Measurements from ENCODE around the gene NAGS. TPM values are rescaled to one million over a fixed set of nuclear protein-coding genes. Genes with fewer than 3 reads are reported as not detected.
A peak's percentile ranks its signal among the peaks of the same experiment; 100 is the strongest.

The NAGS gene
- total and polyA plus RNA-seq, 10 of the 15 experiments (the other 5 are each of a cell fraction or from before 2014, with no cell fraction given) = 0.11 to 1.6 (median 0.64) TPM; not detected in 1

DNA sequence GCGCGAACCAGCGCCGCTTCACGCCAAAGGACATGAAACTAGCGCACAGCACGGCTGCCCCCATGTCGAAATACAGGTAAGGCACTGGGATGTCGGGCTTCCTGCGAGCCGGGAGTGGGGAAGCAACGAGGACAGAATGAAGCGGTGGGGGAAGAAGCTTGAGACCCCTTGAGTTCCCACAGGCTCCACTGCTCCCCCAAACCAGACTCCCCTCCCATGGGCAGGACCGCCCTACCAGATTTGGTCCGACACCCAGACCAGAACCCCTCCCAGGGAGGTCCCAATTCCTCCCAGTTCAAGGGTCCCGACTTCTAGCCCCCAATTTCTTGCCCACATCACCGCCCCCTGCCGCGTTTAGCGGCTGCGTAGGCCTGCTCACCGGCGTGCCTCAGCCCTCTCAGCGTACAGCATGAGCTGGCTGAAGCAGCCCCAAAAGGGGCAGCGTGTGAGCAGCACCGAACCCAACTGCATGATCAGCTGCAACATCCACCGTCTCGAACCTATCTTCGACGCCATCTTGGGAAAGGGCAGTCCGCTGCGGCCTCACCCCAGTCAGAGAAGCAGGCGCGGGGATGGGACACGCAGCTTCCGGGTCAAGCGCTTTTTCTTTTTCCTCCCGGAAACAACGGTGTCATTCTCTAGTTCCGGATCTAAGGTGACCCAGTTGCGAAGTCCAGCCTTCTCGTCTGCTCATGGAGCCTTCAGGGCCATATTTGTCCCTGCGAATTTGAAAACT lies 10.2 kb downstream of the NAGS start, which contains the start of gene TMEM101 (continued):
- peak in 1 of 2 experiments; percentile 68; a peak in 1 of 4 replicates for TF ChIP-seq ETV6 (conservative IDR thresholded peaks at IDR 0.05 in 1 of 2, IDR thresholded peaks at IDR 0.05 in 1 of 2; ENCODE audit: borderline replicate concordance in 1 of 2, low read depth in 1 of 2)
- no peak for TF ChIP-seq MYB (IDR thresholded peaks at IDR 0.05; ENCODE audit: borderline replicate concordance, low read depth, low read length)
- peak; percentile 88 for TF ChIP-seq MXI1 (IDR thresholded peaks at IDR 0.05; ENCODE audit: low read depth, low read length)
- peak; percentile 60; the same call in 1 of the 2 replicates for TF ChIP-seq ATF7 (IDR thresholded peaks at IDR 0.05; ENCODE audit: low read depth)
- peak; percentile 100 for TF ChIP-seq YY1 (IDR thresholded peaks at IDR 0.05; ENCODE audit: low read depth, low read length)
- 0 out of 4 replicates have a peak, but pooled peaks of 1 of the 2 experiments have one; percentile 31 for TF ChIP-seq EP300 (IDR thresholded peaks at IDR 0.05; ENCODE audit: borderline replicate concordance in 1 of 2, control insufficient read depth in 1 of 2, low read depth in 2 of 2, low read length in 2 of 2)
- peak; percentile 99 for TF ChIP-seq CREM (IDR thresholded peaks at IDR 0.05; ENCODE audit: low read depth)
- no peak; the same call in 1 of the 2 replicates for TF ChIP-seq RAD51 (IDR thresholded peaks at IDR 0.05)
- TF ChIP-seq, protein P1, sequence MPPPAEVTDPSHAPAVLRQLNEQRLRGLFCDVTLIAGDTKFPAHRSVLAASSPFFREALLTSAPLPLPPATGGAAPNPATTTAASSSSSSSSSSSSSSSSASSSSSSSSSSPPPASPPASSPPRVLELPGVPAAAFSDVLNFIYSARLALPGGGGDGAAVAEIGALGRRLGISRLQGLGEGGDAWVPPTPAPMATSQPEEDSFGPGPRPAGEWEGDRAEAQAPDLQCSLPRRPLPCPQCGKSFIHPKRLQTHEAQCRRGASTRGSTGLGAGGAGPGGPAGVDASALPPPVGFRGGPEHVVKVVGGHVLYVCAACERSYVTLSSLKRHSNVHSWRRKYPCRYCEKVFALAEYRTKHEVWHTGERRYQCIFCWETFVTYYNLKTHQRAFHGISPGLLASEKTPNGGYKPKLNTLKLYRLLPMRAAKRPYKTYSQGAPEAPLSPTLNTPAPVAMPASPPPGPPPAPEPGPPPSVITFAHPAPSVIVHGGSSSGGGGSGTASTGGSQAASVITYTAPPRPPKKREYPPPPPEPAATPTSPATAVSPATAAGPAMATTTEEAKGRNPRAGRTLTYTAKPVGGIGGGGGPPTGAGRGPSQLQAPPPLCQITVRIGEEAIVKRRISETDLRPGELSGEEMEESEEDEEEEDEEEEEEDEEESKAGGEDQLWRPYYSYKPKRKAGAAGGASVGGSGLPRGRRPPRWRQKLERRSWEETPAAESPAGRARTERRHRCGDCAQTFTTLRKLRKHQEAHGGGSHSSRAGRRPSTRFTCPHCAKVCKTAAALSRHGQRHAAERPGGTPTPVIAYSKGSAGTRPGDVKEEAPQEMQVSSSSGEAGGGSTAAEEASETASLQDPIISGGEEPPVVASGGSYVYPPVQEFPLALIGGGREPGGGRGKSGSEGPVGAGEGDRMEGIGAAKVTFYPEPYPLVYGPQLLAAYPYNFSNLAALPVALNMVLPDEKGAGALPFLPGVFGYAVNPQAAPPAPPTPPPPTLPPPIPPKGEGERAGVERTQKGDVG (CRISPR knock-in tag; IDR thresholded peaks at IDR 0.05) = no peak
- no peak for TF ChIP-seq ZBTB33 (IDR thresholded peaks at IDR 0.05)
- TF ChIP-seq ZNF24 (IDR thresholded peaks at IDR 0.05) = peak; percentile 68
- TF ChIP-seq MLLT1 (IDR thresholded peaks at IDR 0.05) = no peak
- peak; percentile 71; the same call in 1 of the 2 replicates for TF ChIP-seq CBFB (IDR thresholded peaks at IDR 0.05; ENCODE audit: low read depth)
- TF ChIP-seq, protein P2, sequence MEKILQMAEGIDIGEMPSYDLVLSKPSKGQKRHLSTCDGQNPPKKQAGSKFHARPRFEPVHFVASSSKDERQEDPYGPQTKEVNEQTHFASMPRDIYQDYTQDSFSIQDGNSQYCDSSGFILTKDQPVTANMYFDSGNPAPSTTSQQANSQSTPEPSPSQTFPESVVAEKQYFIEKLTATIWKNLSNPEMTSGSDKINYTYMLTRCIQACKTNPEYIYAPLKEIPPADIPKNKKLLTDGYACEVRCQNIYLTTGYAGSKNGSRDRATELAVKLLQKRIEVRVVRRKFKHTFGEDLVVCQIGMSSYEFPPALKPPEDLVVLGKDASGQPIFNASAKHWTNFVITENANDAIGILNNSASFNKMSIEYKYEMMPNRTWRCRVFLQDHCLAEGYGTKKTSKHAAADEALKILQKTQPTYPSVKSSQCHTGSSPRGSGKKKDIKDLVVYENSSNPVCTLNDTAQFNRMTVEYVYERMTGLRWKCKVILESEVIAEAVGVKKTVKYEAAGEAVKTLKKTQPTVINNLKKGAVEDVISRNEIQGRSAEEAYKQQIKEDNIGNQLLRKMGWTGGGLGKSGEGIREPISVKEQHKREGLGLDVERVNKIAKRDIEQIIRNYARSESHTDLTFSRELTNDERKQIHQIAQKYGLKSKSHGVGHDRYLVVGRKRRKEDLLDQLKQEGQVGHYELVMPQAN (conservative IDR thresholded peaks at IDR 0.05) = peak; percentile 51
- TF ChIP-seq, protein P3, sequence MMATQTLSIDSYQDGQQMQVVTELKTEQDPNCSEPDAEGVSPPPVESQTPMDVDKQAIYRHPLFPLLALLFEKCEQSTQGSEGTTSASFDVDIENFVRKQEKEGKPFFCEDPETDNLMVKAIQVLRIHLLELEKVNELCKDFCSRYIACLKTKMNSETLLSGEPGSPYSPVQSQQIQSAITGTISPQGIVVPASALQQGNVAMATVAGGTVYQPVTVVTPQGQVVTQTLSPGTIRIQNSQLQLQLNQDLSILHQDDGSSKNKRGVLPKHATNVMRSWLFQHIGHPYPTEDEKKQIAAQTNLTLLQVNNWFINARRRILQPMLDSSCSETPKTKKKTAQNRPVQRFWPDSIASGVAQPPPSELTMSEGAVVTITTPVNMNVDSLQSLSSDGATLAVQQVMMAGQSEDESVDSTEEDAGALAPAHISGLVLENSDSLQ (IDR thresholded peaks at IDR 0.05) = peak; percentile 45
- TF ChIP-seq, protein P4, sequence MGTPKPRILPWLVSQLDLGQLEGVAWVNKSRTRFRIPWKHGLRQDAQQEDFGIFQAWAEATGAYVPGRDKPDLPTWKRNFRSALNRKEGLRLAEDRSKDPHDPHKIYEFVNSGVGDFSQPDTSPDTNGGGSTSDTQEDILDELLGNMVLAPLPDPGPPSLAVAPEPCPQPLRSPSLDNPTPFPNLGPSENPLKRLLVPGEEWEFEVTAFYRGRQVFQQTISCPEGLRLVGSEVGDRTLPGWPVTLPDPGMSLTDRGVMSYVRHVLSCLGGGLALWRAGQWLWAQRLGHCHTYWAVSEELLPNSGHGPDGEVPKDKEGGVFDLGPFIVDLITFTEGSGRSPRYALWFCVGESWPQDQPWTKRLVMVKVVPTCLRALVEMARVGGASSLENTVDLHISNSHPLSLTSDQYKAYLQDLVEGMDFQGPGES (IDR thresholded peaks at IDR 0.05) = peak; percentile 61; the same call in 1 of the 2 replicates
- TF ChIP-seq MTA2 (IDR thresholded peaks at IDR 0.05; ENCODE audit: low read depth) = peak; percentile 87

Measured in GM12878 (cell line).